Caco-2 (cell line): Measurements from ENCODE around the gene SURF2. TPM values are rescaled to one million over a fixed set of nuclear protein-coding genes. Genes with fewer than 3 reads are reported as not detected.
"Not testable (repeated sequence)": the region's sequence is repeated elsewhere in the genome, so short reads cannot be mapped to it uniquely, and the experiment has no call there.

Source experiments
- BruUV-seq: library from RNA; stranded (reverse); fragments of 400-500 nt; replicated peaks from 2 replicates; lab custom pipeline; 2021; lab: Mats Ljungman, UMichigan
- CTCF ChIA-PET: fragments of 300-600 bp; sonication (Branson Sonifier 250); formaldehyde crosslinking; loops from one replicate; lab custom pipeline; 2022; ENCODE audit warnings: antibody characterized with exemption; lab: Charles Lee
- POLR2A ChIA-PET: fragments of 300-600 bp; sonication (Branson Sonifier 250); formaldehyde crosslinking; loops from one replicate; lab custom pipeline; 2022; ENCODE audit warnings: antibody characterized with exemption; lab: Charles Lee
- DNase-seq, 2 experiments: peaks; one replicate each; pipeline versions ENCODE4 v3.0.0 to v3.0.0-alpha.2; 2020 to 2022
- H3K27me3 ChIP-seq: replicated peaks from 2 replicates; pipeline ENCODE4 v1.6.0; 2011; ENCODE audit warnings: low read length; ENCODE audit not compliant: control insufficient read depth, insufficient read depth
- H3K36me3 ChIP-seq: 2 replicates; pipeline ENCODE4 v1.5.1; 2011; ENCODE audit warnings: low read length; ENCODE audit not compliant: control insufficient read depth, insufficient read depth
- H3K4me1 ChIP-seq: fragments of 250-450 bp; sonication (Bioruptor Pico); 2 replicates; pipeline ENCODE4 v1.5.1; 2020; ENCODE audit warnings: mild to moderate bottlenecking
- H3K4me3 ChIP-seq: 2 replicates; pipeline ENCODE4 v1.5.1; 2011; ENCODE audit warnings: low read depth, mild to moderate bottlenecking, control low read depth, low read length
- H3K9me3 ChIP-seq: fragments of 250-450 bp; sonication (Bioruptor Pico); 2 replicates; pipeline ENCODE4 v1.5.1; 2020; ENCODE audit warnings: mild to moderate bottlenecking, moderate library complexity
- H3K27ac Mint-ChIP-seq: one replicate; pipeline ENCODE4 v1.8.0; 2022; ENCODE audit warnings: mixed read lengths; ENCODE audit not compliant: unreplicated experiment
- H3K27me3 Mint-ChIP-seq: one replicate; pipeline ENCODE4 v1.8.0; 2022; ENCODE audit warnings: mixed read lengths; ENCODE audit not compliant: insufficient read depth, unreplicated experiment
- H3K36me3 Mint-ChIP-seq: one replicate; pipeline ENCODE4 v1.8.0; 2022; ENCODE audit warnings: mild to moderate bottlenecking, mixed read lengths; ENCODE audit not compliant: insufficient read depth, unreplicated experiment
- H3K4me1 Mint-ChIP-seq: one replicate; pipeline ENCODE4 v1.8.0; 2022; ENCODE audit warnings: low read depth, mixed read lengths; ENCODE audit not compliant: unreplicated experiment
- H3K4me3 Mint-ChIP-seq: one replicate; pipeline ENCODE4 v1.8.0; 2022; ENCODE audit warnings: mild to moderate bottlenecking, moderate library complexity, mixed read lengths; ENCODE audit not compliant: unreplicated experiment
- H3K9me3 Mint-ChIP-seq: one replicate; pipeline ENCODE4 v1.8.0; 2022; ENCODE audit warnings: mixed read lengths; ENCODE audit not compliant: unreplicated experiment
- CTCF ChIP-seq, 2 experiments: fragments of 200-600 bp in 1 of 2; IDR thresholded peaks; 1 replicate in 1 of 2; 2 replicates in 1 of 2; pipeline versions ENCODE4 v1.5.1 to v1.8.0; 2011 to 2022; ENCODE audit warnings: antibody characterized with exemption in 1 of 2, control low read depth in 1 of 2, inconsistent platforms in 1 of 2, low read depth in 1 of 2, low read length in 1 of 2, mild to moderate bottlenecking in 1 of 2, moderate library complexity in 1 of 2; ENCODE audit not compliant: insufficient read depth in 1 of 2, severe bottlenecking in 1 of 2, unreplicated experiment in 1 of 2
- intact Hi-C: fragments of 100-400 bp; cut with micrococcal nuclease; formaldehyde crosslinking; loops from one replicate; pipeline ENCODE4 v1.10.0; 2022; ENCODE audit not compliant: unreplicated experiment
- total RNA-seq: library from RNA; stranded (reverse); gene quantifications from 2 replicates; pipeline ENCODE4 v1.2.3, GENCODE V29; 2022

SURF2 gene
- total RNA-seq, 1 experiment from 2014 or later = 34.4 TPM

- H3K27me3 Mint-ChIP-seq = no peaks in the 10 kb centered on the region
- Histone ChIP-seq H3K27me3 (no peaks in the 10 kb centered on the region), H3K9me3 (peaks cover 12% of the 10 kb centered on the region; the same call in 1 of the 2 replicates), H3K4me1 (no peaks in the 10 kb centered on the region), H3K36me3 (peaks cover 8% of the 10 kb centered on the region), H3K4me3 (no peak overlapping the region)
- ChIA-PET CTCF (interaction anchor here (0.7 kb wide), 1 partner anchor 145 kb away, joined by 5 read pairs; no protein-coding TSS in a partner anchor), POLR2A (no interaction called here)
- no TSS peak for BruUV-seq
- peaks cover 10% of the 10 kb centered on the region for H3K9me3 Mint-ChIP-seq
- no peak for DNase-seq
- H3K4me1 Mint-ChIP-seq = no peaks in the 10 kb centered on the region
- H3K27ac Mint-ChIP-seq = no peak overlapping the region
- intact Hi-C loops = no loop called here
- no peak overlapping the region for H3K4me3 Mint-ChIP-seq
- no peak for TF ChIP-seq CTCF (IDR thresholded peaks at IDR 0.05; ENCODE audit: insufficient read depth in 1 of 2, low read depth in 1 of 2, low read length in 1 of 2, severe bottlenecking in 1 of 2, unreplicated experiment in 1 of 2)
- peaks cover 42% of the 10 kb centered on the region for H3K36me3 Mint-ChIP-seq
Measured at GRCh38 chr9:133327834-133328484, 28.4 kb upstream of the SURF2 start.

- DNase-seq = peak in 1 of 2 experiments; percentile 45
Measured at GRCh38 chr9:133329306-133330156, 26.8 kb upstream of the SURF2 start.

More at GRCh38 chr9:133329306-133330156, 26.8 kb upstream of the SURF2 start:
- H3K27me3 Mint-ChIP-seq, H3K4me3 ChIP-seq, H3K9me3 ChIP-seq, H3K27me3 ChIP-seq, BruUV-seq, H3K9me3 Mint-ChIP-seq, H3K4me1 Mint-ChIP-seq, H3K27ac Mint-ChIP-seq, POLR2A ChIA-PET, H3K4me1 ChIP-seq, H3K4me3 Mint-ChIP-seq: not testable (repeated sequence)
- TF ChIP-seq CTCF (IDR thresholded peaks at IDR 0.05; ENCODE audit: insufficient read depth in 1 of 2, low read depth in 1 of 2, low read length in 1 of 2, severe bottlenecking in 1 of 2, unreplicated experiment in 1 of 2) = peak; percentile 30 to 44
- intact Hi-C loops = loop anchor here (1.0 kb wide), 1 partner anchor 143 kb away; no protein-coding TSS in a partner anchor
- peaks cover 58% of the 10 kb centered on the region for H3K36me3 Mint-ChIP-seq
- CTCF ChIA-PET = interaction anchor here (0.5 to 2.7 kb wide), 3 partner anchors 141 to 224 kb away, joined by 8 to 31 read pairs (median 17); no protein-coding TSS in a partner anchor
- peaks cover 13% of the 10 kb centered on the region for H3K36me3 ChIP-seq
